SHP77 treated with DMSO at 0.1 percent for 48 hours (cell line): ENCODE results near the gene CSAD.

Source experiments
- DNase-seq: peaks from one replicate; lab custom pipeline; 2025; lab: John Stamatoyannopoulos, UW

The CSAD gene, protein sequence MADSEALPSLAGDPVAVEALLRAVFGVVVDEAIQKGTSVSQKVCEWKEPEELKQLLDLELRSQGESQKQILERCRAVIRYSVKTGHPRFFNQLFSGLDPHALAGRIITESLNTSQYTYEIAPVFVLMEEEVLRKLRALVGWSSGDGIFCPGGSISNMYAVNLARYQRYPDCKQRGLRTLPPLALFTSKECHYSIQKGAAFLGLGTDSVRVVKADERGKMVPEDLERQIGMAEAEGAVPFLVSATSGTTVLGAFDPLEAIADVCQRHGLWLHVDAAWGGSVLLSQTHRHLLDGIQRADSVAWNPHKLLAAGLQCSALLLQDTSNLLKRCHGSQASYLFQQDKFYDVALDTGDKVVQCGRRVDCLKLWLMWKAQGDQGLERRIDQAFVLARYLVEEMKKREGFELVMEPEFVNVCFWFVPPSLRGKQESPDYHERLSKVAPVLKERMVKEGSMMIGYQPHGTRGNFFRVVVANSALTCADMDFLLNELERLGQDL

DNA sequence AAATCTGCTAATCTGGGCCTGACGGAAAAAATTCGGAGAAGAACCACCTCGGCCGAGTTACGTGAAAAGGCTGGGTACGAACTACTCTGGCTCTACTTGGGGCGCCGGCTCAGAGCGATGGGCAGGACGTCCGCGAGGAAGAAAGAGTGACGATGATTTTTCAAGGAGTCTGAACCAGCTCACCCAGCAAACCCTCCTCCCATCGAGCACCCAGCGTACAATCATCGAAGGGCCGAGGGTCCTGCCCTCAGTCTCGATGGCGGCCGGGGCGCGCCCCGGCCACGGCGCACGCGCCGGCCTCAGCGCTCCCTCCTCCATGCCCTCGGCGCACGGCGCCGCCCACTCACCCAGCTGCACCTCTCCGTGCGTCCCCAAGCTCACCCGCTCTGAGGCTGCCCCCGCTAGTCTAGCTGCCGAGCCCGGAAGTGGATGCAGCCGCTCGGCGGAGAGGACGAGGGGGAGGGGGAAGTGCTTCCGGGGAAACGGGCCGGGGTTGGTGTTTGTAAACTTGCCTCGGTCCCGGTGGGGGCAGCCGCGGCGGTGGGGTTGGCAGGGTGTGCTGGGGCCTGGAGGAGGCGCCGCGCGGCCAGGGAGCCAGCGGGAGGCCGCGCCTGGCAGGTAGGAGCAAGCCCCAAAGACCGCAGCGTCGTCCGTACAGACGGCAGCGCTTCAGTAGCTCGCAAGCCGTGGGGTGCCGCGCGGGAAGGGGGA is at the start of gene CSAD, which contains the start of gene ZNF740:
Gene CSAD (minus strand): TSS at position 706 of the 711 bp plus-strand sequence. CDS start 7,455 bp downstream, outside the sequence.
Gene ZNF740 (plus strand): TSS at position 503 of the 711 bp plus-strand sequence. CDS start 1,262 bp downstream, outside the sequence.
- peak; percentile 91 for DNase-seq

DNA sequence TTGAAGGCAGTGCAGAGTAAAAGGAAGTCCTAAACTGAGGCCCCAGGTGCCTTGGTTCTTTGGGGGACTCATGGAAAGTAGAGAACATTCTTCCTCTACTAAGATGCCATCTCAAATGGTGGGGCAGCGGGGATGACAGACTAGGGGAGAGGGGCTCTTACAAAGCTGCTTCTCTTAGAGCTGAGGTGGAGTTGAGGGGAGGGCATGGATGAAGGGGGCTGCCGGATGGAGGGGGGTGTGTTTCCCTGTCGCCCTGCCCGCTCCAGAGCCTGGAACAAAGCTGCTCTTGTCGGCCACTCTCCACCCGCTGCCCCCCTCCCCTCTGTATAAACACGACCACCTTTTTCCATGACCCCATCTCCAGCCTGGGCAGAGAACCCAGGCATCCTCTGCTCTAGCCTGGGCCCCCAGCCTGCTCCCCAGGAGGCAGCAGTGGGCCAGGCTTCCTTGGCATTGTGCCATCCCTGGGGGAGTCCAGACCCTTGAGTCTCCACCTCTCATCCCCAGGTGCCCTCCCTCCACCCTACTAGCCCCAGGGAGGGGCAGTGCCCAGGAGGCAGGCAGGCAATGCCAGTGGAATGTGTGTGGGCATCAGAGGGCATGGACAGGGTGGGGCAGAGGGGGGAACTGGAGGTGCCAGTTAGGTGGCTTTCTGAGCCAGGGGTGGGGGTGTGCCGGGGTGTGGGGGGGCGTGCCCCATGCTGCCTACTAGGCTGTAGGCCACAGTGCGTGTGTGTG is 49.6 kb upstream of the CSAD start:
- no peak for DNase-seq

DNA sequence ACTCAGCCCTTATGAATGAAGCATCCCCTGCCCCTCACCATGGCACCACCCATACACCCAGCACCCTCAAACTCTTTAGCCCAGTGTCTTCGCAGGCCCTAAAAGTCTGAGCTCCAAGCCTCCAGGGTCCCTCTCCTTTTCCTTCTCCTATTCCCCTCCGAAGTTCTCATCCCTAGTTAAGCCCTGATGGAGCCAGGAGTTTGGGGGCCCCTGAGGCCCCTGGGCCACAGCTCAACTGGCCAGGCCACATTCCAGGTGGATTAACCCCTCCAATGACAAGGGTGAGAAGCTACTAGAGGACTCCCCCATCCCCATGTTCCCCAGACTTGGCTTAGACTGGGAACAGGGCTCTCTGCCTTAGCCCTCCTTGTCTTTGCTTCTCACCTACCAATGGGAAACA is 48.7 kb upstream of the CSAD start:
- no peak for DNase-seq

DNA sequence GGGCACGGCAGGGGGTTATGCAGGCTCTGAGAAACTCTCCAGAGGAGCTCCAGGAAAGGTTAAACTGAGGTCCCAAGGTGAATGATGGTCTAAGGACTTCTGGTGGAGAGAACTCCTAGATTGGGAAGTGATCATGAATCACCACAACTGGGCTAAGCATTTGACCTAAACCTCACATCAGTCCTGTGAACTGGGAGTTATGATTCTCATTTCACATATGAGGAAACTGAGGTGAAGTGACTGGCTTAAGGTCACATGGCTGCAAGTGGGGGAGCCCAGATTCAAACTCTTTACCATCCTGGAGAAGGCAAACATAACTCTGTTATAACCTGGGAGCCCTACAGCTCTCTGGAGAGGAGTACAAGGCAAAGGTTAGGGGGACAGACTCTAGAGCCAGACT is 47.1 kb upstream of the CSAD start:
- no peak for DNase-seq

DNA sequence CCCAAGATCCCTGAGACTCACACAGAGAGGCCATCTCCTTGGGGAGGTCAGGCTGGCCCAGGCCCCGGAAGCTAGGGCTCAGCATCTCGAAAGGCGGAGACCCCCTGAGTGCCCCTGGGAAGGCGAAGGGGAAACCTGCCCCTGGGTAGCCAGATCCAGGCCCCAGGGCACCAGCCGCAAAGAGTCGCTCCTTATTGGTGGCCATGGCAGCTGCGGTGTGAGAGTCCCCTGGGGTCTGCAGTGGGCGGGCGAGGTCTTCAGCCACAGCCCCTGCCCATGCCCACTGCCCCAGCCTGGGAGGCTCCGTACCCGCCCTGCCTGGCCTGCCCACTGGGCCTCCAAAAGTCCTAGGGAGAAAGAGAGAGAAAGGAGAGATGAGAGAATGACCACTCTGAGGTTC is 46.6 kb upstream of the CSAD start:
- no peak for DNase-seq

DNA sequence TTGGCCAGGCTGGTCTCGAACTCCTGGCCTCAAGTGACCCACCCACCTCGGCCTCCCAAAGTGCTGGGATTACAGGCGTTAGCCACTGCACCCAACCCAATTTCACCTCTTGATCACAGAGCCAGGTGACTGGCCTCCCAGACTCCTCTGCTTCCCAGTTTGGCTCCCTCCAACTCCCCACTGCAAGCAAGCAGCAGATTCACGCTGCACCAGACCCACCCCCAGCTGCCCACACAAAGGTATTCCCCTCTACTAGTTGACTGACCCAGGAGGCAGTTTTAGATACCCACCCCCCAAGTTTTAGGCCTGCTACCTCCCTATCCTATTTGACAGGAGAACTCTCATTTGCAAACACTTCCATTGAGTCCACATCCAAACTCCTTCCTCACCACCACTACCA is 46.1 kb upstream of the CSAD start:
- DNase-seq: no peak

DNA sequence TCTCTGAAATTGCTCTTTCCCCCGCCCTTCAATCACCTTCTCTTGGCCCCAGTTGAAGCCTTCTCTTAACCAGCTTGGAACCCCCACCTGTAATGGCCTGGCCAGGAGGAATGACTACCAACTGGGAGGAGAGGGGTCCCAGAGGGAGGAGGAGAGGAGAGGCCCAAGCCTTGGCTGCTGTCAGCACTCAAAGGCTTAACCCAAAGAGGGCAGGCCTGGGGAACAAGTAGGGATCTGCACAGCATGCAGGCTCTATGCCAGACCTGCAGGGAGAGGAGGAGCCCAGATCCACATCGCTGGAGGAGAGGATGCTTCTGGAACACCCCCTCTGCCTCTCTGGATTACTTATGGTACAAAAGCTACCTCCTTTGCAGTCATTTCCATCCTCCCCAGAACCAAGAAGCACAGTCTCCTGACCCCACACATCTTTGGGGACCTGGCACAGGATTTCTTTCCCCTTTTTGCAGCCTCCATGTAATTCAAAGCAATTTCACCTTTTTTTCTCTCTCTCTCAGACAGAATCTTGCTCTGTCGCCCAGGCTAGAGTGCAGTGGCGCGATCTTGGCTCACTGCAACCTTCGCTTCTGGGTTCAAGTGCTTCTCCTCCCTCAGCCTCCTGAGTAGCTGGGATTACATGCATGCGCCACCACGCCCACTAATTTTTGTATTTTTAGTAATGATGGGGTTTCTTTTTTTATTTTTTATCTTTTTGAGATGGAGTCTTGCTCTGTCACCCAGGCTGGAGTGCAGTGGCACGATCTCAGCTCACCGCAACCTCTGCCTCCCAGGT is 45.1 kb upstream of the CSAD start:
- DNase-seq: no peak

DNA sequence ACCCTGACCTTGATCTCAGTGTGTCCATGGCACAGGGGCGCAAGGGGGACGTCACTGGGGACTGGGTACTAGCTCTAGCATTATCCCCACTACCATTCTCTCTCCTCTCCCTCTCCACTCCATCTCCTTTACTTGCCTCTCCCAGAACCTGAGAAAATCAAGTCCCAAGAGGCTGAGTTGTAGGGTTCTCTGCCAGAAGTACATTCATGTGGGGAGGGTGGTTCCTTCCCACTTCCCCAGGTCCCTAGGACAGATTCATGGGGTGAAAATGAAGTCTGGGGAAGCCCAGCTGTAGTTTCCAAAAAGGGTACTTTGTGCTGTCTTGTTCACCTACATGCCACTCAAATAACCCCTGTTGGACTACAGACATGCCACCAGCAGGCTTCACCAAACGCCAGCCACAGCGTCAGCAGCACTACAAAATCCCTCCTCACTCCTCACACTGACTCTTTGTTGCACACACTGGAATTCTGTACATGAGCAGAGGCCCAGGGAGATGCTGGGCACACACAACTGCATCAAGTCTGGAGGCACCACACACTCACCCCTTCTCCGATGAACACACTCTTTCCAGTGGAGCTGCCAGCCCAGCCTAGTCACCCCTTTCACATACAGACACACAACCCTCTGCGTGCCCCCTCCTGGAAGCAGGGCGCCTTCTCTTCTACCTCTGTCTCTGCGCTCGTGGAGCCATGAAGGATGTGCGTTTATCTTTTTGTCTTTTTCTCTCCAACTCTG is 44.3 kb upstream of the CSAD start:
- DNase-seq: no peak

DNA sequence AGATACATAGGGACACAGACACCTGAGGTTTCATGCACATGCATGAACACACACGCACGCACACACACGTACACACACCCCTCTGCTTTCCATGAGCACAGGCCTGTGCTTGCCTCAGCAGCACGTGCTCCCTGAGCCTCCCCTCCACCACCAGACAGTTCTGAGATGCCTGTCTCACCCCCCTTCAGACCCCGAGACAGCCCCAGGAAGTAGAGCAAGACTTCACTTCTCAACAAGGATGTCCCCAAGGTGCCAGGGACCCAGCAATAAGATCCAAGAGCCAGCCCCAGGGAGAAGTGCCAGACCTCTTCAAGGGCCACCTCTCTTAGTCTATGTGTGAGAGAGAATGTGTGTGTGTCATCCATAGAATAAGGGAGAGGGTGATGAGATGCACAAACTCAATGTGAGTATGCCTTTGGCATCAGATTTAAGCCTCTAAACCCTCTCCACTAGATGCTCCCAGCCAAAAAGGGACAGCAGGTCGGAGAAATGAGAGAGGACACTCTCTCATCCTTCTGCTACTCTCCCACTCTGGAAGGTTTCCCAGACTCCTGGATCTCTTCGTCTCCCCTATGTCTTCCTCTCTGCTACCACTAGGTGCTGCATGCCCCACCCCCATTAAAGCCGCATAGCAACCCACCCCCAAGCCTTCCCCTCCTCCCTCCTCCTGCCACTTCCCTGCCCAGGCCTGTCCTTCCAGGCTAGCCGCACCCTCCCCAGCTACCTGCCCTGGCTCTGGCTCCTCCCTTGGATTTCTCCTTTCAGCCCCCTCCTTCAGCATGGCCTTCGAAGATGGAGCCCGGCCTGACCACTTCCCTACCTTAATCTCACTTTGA is 43.6 kb upstream of the CSAD start:
- DNase-seq: no peak

DNA sequence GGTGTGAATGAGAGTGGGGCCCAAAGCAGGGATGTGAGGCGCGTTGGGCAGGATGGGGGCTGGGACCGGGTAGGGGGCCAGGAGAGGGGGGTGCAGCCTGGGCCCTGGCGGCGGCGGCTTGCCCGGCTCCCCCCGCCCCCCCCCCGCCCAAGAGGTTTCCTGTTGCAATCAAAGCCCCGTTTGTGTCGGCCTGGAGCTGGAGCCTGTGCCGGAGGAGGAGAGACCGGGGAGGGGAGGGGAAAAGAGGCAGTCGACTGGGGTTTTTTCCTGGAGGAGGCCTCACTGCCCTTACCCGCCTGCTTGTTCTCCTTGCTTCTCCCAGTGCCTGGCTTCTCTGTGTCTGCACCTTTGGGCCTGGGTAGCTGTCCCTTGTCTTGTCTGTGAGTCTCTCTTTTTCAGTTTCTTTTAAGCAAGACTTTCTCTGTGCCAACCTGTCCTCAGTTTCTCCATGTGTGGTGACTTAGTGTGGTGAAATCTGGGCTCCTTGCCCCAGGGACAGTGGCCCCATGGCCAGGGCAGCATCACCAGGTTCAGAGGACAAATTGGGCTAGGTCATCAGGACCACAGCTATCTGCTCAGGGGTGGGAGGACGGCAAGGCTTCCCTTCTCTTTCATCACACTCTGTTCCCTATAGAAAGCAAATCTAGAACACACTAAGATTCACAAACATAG is 42.8 kb upstream of the CSAD start:
- DNase-seq: no peak

DNA sequence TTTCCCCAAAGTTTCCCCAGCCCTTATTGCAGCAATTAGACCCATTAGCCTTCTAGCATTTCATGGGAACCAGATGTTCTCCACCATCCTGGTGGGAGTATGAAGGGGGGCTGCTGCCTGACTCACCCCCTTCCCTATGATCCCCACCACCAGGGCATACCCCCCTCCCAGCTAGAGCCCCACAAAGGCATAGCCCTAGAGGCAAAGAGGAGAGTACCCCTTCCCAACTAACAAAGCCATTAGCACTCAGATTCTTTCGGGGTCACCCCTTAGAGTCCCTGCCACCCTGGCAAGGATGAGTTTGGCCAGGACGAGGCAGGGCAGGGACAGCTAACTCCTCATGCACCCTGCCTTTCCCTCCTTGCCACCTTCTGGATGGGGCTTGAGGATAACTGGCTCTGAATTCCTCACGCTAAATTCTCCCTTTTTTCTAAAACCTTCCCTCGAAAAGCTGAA is 42.1 kb upstream of the CSAD start:
- no peak for DNase-seq

DNA sequence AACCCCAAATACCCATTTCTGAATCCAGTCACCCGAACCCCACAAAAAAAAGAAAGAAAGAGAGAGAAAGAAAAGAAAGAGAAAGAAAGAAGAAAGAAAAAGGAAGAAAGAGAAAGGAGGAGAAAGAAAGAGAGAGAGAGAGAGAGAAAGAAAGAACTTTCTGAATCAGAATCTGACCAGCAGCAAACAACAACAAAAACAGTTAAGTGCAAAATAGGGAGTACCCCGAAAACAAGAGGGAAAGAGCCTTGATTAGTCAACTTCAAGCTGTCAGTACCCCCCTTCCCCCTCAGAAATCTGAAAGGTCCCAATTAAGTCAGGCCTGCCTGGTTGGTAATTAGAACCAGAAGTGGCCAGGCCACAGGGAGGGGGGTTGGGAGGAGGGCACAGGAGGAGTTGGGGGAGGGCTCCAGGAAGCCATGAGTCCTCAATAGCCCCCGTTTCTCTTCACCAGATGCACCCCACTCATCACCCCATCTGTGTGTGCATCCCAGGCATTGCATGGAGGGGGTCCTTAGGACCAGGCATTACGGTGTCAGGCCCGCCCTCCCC is 41.5 kb upstream of the CSAD start:
- DNase-seq: no peak

DNA sequence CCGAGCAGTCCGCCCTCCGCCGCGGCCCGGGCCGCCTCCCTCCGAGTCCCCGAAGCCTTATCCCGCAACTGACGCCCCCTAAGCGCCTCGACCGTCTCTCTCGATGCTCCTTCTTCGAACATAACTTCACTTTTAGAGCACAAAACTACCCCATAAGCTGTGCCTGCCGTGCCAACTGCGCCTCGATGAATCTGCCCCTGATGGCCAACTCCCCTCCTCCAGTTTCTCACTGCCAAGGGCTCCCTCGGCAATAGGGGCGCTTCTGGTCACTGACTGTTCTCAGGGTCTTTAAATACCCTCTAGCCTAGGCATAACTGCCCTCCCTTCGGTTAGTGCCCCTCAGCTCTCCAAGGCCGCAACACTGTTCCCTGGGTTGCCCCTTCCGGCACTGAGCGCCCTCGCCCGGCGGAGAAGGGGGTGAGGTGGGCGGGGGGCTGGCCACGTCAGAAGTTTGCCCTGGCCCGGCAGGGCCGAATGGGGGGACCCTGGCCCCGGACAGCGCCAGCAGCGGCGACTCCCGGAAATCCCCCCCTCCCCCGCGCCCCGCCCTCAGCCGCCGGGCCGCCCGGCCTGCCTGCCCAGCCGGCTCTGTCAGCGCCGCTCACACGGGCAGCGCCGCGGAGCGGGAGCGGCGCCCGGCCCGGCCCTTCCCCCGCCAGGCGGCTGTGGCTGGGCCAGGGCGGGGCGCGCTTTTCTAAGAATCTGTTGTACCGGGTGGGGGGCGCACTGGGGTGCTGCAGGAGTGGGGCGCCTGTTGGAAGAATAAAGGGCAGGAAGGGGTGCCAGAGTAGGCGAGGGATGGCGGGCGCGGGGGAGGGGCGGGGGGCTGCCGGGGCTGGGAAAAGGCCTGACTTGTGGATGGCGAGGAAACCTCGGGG is 40.7 kb upstream of the CSAD start:
- peak; percentile 19 for DNase-seq

DNA sequence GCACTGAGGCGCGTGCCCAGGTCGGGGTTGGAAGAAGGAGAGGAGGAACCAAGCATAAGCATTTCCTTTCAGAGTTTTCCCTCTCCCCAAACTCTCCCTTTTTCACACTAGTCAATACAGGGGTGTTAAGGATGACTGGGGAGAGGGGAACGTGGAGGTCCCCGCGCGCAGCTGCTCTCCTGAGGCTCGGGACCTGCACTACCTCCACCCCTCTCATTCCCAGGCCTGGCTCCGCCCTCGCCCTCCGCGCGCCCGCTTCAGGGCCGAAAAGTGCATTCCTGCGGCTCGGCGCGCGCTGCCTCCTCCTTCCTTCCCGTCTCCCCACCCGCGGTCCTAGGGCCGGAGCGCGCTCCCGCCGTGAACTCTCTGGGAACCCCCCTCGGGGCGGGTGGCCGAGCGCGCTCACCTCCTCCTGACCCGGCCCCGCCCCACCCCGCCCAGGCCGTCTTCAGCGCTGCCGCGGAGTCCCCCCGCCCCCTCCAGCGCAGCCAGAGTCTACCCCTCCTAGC is 40.0 kb upstream of the CSAD start:
- peak; percentile 36 for DNase-seq

DNA sequence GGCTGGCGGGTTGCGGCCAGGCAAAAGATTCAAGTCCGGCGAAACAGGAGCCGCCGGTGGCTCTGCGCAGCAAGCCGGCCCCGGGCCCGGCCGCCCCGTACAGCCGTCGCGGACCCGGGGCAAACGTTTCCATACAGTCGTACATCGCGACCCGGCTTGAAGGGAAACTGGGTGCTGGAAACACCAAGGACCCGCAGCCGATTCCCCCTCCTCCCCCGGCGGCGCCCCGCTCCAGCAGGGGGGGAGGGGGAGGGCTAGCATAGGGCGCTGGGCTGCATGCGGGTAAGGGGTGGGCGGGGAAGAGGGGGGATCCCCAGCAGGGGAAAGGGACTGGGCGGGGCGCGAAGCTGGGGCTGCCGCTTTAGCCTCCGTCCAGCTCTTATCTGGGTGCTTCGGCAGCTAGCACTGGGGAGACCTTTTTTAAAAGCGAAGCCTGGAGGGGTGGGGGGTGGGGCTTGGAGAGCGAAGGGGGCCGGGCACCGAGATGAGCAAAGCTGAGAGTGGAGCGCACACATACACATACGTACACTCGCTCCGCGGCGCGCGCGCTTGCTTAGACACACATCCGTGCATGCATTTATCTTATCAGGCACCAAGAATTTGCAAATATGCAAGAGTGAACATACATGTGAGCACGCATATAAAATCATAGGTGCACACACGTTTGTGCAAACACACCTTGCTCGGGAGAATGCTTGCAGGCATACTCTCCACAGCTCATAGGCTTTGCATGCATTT is 39.4 kb upstream of the CSAD start:
- no peak for DNase-seq

DNA sequence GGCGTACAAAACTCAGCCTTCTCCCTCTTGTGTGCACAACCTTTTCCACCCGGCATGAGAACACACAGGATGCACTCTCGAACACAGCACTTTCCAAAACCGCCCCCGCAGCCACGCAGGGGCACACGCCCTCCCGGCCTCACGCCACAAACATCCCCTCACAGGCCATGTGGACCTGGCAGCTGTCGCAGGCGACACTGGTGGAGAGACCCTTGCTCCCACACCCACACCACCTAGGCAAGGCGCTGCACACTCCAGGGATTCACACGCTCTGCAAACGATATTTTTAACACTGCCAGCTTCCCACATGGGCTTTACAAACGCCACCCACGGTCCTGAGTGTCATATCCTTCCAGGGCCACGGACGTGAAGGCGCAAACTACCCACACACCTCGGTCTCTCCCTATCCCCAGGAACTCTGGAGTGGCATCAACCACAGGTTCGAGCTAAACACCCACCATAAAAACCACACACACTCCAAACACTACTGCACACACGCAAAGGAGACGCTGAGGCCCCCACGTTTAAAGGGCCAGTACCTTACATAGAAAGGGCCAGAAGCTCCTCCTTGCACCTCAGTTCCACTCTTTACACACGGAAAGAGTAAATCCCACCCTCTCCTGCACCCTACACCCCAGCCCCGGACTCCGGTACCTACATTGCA is 38.7 kb upstream of the CSAD start:
- no peak for DNase-seq
